B cell (primary cell): Measurements from ENCODE around the gene GRK1. TPM values are rescaled to one million over a fixed set of nuclear protein-coding genes. Genes with fewer than 3 reads are reported as not detected.
A peak's percentile ranks its signal among the peaks of the same experiment; 100 is the strongest.

Experiments
- ATAC-seq: fragments of 200-7000 bp; cut with Tn5 transposase; one replicate; pipeline ENCODE4 v1.10.0; 2021; ENCODE audit warnings: low read depth, mild to moderate bottlenecking, moderate number of reproducible peaks, moderate library complexity
- CTCF ChIA-PET: fragments of 350-600 bp; sonication (Branson Sonifier 250); formaldehyde crosslinking; loops from one replicate; lab custom pipeline; 2021; ENCODE audit warnings: antibody characterized with exemption, inconsistent platforms; lab: Charles Lee
- POLR2A ChIA-PET: fragments of 350-600 bp; sonication (Branson Sonifier 250); formaldehyde crosslinking; loops from one replicate; lab custom pipeline; 2021; ENCODE audit warnings: antibody characterized with exemption; lab: Charles Lee
- DNase-seq: peaks from one replicate; pipeline ENCODE4 v3.0.0; 2013
- H2AFZ ChIP-seq: 2 replicates; pipeline ENCODE4 v1.6.1; 2012; ENCODE audit warnings: mild to moderate bottlenecking, low read depth, low read length; ENCODE audit not compliant: insufficient read depth, poor library complexity, severe bottlenecking
- H3K27ac ChIP-seq, 2 donors: 1 replicate in 1 of 2; 2 replicates in 1 of 2; pipeline ENCODE4 v1.5.1; 2012 to 2013; ENCODE audit warnings: low read length in 2 of 2, mild to moderate bottlenecking in 2 of 2, moderate library complexity in 1 of 2
- H3K27me3 ChIP-seq, 4 experiments: fragments of 200-600 bp in 1 of 4; sonication (generic) in 1 of 4; replicated peaks in 1 of 4; 1 replicate in 2 of 4; 2 replicates in 2 of 4; pipeline versions ENCODE4 v1.6.1 to v1.7.0; 2013 to 2016; ENCODE audit warnings: low read length in 3 of 4, mild to moderate bottlenecking in 2 of 4, mixed read lengths in 1 of 4, moderate library complexity in 1 of 4; ENCODE audit not compliant: insufficient read depth in 4 of 4, control insufficient read depth in 3 of 4; ENCODE audit errors: control extremely low read depth in 1 of 4
- H3K36me3 ChIP-seq, 2 experiments: replicated peaks in 1 of 2; 1 replicate in 1 of 2; 2 replicates in 1 of 2; pipeline versions ENCODE4 v1.6.1 to v1.7.1; 2013; ENCODE audit warnings: low read length in 1 of 2; ENCODE audit not compliant: insufficient read depth in 2 of 2, control insufficient read depth in 1 of 2; ENCODE audit errors: control extremely low read depth in 1 of 2, extremely low read depth in 1 of 2
- H3K4me1 ChIP-seq, 2 donors: fragments of 200-600 bp in 1 of 2; sonication (generic) in 1 of 2; 1 replicate in 1 of 2; 2 replicates in 1 of 2; pipeline versions ENCODE4 v1.5.1 to v1.6.1; 2013 to 2017; ENCODE audit warnings: low read length in 2 of 2; ENCODE audit not compliant: control insufficient read depth in 2 of 2, insufficient read depth in 2 of 2
- H3K4me2 ChIP-seq: replicated peaks from 2 replicates; pipeline ENCODE3; 2012; ENCODE audit warnings: mild to moderate bottlenecking, low read depth, low read length; ENCODE audit not compliant: poor library complexity, severe bottlenecking
- H3K4me3 ChIP-seq, 5 experiments: fragments of 200-600 bp in 1 of 5; sonication (generic) in 1 of 5; 1 replicate in 3 of 5; 2 replicates in 2 of 5; pipeline versions ENCODE4 v1.5.1 to v1.7.0; 2011 to 2016; ENCODE audit warnings: low read length in 4 of 5, mild to moderate bottlenecking in 4 of 5, low read depth in 2 of 5, control low read depth in 1 of 5, moderate library complexity in 1 of 5; ENCODE audit not compliant: insufficient read depth in 1 of 5; ENCODE audit errors: control extremely low read depth in 1 of 5, extremely low read depth in 1 of 5
- H3K79me2 ChIP-seq: fragments of 200-600 bp; sonication (generic); one replicate; pipeline ENCODE4 v1.6.0; 2016; ENCODE audit warnings: low read length; ENCODE audit not compliant: control insufficient read depth, insufficient read depth
- H3K9ac ChIP-seq: fragments of 200-600 bp; sonication (generic); 2 replicates; pipeline ENCODE4 v1.6.1; 2017; ENCODE audit warnings: mild to moderate bottlenecking, low read length, moderate library complexity
- H3K9me3 ChIP-seq, 3 donors: one replicate each; pipeline versions ENCODE4 v1.6.1 to v1.7.1; 2013; ENCODE audit warnings: low read length in 2 of 3; ENCODE audit not compliant: control insufficient read depth in 2 of 3, insufficient read depth in 1 of 3; ENCODE audit errors: control extremely low read depth in 1 of 3
- H4K20me1 ChIP-seq: 2 replicates; pipeline ENCODE4 v1.6.0; 2012; ENCODE audit warnings: mild to moderate bottlenecking, low read length; ENCODE audit not compliant: insufficient read depth, control insufficient read depth, poor library complexity, severe bottlenecking
- H3K27ac Mint-ChIP-seq: one replicate; pipeline ENCODE4 v1.8.0; 2021; ENCODE audit warnings: mixed read lengths
- H3K27me3 Mint-ChIP-seq: one replicate; pipeline ENCODE4 v1.8.0; 2021; ENCODE audit warnings: mixed read lengths
- H3K4me1 Mint-ChIP-seq: one replicate; pipeline ENCODE4 v1.8.0; 2021; ENCODE audit warnings: mixed read lengths
- H3K4me3 Mint-ChIP-seq: one replicate; pipeline ENCODE4 v1.8.0; 2021; ENCODE audit warnings: mixed read lengths
- H3K9me3 Mint-ChIP-seq: one replicate; pipeline ENCODE4 v1.8.0; 2022; ENCODE audit warnings: mixed read lengths; ENCODE audit not compliant: insufficient read depth
- EZH2 ChIP-seq: IDR thresholded peaks from 2 replicates; pipeline ENCODE4 v1.6.1; 2012; ENCODE audit warnings: borderline replicate concordance, low read depth, mild to moderate bottlenecking, moderate library complexity, low read length; ENCODE audit not compliant: insufficient read depth, poor library complexity, severe bottlenecking
- WGBS: methylation state at CpG from one replicate; pipeline ENCODE4 v1.1.5; 2013; ENCODE audit warnings: missing lambda C conversion rate; ENCODE audit not compliant: insufficient coverage; 5-methylcytosine and 5-hydroxymethylcytosine counted together
- intact Hi-C: fragments of 100-400 bp; cut with micrococcal nuclease; formaldehyde crosslinking; loops from one replicate; pipeline ENCODE4 v1.10.0; 2022
- polyA plus RNA-seq: library from polyadenylated mRNA; depleted of rRNA; stranded (reverse); fragments of >200 nt; gene quantifications from 2 replicates; pipeline ENCODE4 v1.2.3, GENCODE V29; 2012
- total RNA-seq, 2 donors: library from RNA; stranded (reverse); fragments of 120-200 nt in 1 of 2; gene quantifications; 1 replicate in 1 of 2; 2 replicates in 1 of 2; pipeline versions ENCODE4 v1.2.3 to v1.2.4, GENCODE V29; 2013 to 2022
- TF ChIP-seq, protein P1 (sequence below): fragments of 200-600 bp; IDR thresholded peaks from one replicate; pipeline ENCODE4 v1.8.0; 2022; ENCODE audit warnings: antibody characterized with exemption, mild to moderate bottlenecking

The GRK1 gene
- total and polyA plus RNA-seq, 2 donors (not counting 1 experiment from before 2014, with no cell fraction given): not detected

DNA sequence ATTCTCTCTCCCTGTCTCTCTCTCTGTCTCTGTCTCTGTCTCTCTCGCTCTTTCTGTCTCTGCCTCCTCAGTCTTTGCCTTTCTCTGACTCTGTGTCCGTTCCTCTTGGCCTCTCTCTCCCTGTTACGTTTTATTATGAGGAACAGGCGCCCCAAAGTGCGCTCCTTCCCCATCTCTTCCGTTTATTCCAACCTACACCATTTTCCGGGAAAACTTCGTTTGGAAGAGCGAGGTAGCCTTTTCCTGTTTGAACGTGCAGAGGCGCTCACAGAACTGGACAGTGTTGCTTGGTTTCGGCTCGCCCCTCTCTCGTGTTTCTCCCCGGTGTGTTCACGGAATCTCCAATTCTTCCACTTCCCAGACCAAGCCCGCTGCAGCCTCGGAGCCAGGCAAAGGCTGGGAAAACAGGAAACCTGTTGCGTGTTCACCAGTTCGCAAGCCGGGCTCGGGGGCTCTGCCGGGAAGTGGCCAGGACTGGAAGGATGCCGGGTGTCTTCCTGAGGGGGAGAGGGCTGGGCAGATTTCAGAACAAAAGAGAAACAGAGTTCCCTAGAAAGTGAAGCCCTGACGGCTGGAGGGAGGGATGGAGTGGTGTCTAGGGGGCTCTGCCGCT, 92.6 kb downstream of the GRK1 start:
- CTCF ChIA-PET: interaction anchor here (0.7 to 2.2 kb wide), 2 partner anchors 17 to 294 kb away, joined by 3 to 6 read pairs; no protein-coding TSS in a partner anchor
- Mint-ChIP-seq H3K27ac (peak overlapping the region; percentile 75), H3K4me3 (peak overlapping the region; percentile 88), H3K4me1 (peaks cover 20% of the 10 kb centered on the region), H3K27me3 (peaks cover 36% of the 10 kb centered on the region), H3K9me3 (no peaks in the 10 kb centered on the region)
- POLR2A ChIA-PET: interaction anchor here (0.5 to 1.1 kb wide), 2 partner anchors 18 to 55 kb away, joined by 3 read pairs; no protein-coding TSS in a partner anchor
- peaks cover 0 to 15% (median 0%) of the 10 kb centered on the region in 3 donors for H3K9me3 ChIP-seq
- H3K4me2 ChIP-seq: peak overlapping the region; percentile 99
- WGBS: 2% methylated on average over 19 of the region's 26 CpGs
- no peak overlapping the region for H3K27ac ChIP-seq
- no peaks in the 10 kb centered on the region for H3K36me3 ChIP-seq
- DNase-seq (no peak), ATAC-seq (no peak)
- peaks cover 0 to 31% (median 18%) of the 10 kb centered on the region in 4 experiments for H3K27me3 ChIP-seq
- H2AFZ ChIP-seq: peak overlapping the region; percentile 97
- H3K9ac ChIP-seq: peak overlapping the region; percentile 86
- TF ChIP-seq EZH2: no peak
- TF ChIP-seq, protein P1, sequence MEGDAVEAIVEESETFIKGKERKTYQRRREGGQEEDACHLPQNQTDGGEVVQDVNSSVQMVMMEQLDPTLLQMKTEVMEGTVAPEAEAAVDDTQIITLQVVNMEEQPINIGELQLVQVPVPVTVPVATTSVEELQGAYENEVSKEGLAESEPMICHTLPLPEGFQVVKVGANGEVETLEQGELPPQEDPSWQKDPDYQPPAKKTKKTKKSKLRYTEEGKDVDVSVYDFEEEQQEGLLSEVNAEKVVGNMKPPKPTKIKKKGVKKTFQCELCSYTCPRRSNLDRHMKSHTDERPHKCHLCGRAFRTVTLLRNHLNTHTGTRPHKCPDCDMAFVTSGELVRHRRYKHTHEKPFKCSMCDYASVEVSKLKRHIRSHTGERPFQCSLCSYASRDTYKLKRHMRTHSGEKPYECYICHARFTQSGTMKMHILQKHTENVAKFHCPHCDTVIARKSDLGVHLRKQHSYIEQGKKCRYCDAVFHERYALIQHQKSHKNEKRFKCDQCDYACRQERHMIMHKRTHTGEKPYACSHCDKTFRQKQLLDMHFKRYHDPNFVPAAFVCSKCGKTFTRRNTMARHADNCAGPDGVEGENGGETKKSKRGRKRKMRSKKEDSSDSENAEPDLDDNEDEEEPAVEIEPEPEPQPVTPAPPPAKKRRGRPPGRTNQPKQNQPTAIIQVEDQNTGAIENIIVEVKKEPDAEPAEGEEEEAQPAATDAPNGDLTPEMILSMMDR: no peak
- intact Hi-C loops: loop anchor here (2.0 kb wide), 1 partner anchor 55 kb away; no protein-coding TSS in a partner anchor
- peak overlapping the region; percentile 34 to 90 (median 76) for H3K4me3 ChIP-seq
- H3K79me2 ChIP-seq: no peaks in the 10 kb centered on the region
- H3K4me1 ChIP-seq: peaks cover 13 to 16% of the 10 kb centered on the region in 2 donors
- no peaks in the 10 kb centered on the region for H4K20me1 ChIP-seq

DNA sequence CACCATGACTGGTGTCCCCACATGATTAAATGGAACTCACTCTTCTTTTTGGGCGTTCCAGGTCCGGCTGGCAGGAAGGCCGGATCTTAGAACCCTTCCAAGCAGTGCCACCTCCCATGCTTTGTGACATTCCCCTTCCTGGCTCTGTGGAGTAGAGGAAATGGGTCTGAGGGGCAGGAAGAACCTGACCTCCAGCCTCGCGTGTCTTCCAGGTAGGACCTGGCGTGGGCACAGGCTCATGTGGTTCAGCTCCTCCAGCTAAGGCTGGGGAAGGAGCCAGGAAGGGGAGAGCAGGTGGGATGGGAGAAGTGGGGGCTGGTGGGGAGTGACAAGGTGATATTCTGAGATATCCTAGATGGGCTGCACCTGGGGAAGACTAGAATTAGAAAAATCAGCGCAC, 94.1 kb downstream of the GRK1 start:
- no peak overlapping the region for H3K4me2 ChIP-seq
- no peak overlapping the region for H2AFZ ChIP-seq
- TF ChIP-seq, protein P1: no peak
- TF ChIP-seq EZH2: no peak
- no peak overlapping the region for H3K9ac ChIP-seq
- H4K20me1 ChIP-seq: no peaks in the 10 kb centered on the region
- no peak overlapping the region for H3K27ac ChIP-seq
- H3K27me3 ChIP-seq: peaks cover 0 to 35% (median 21%) of the 10 kb centered on the region in 4 experiments
- H3K27ac Mint-ChIP-seq: no peak overlapping the region
- ChIA-PET CTCF (no interaction called here), POLR2A (no interaction called here)
- intact Hi-C loops: no loop called here
- ATAC-seq: no peak
- H3K9me3 ChIP-seq: peaks cover 0 to 15% (median 0%) of the 10 kb centered on the region in 3 donors
- DNase-seq: no peak
- no peak overlapping the region for H3K4me3 Mint-ChIP-seq
- peaks cover 13 to 16% of the 10 kb centered on the region in 2 donors for H3K4me1 ChIP-seq
- H3K79me2 ChIP-seq: no peaks in the 10 kb centered on the region
- no peaks in the 10 kb centered on the region for H3K36me3 ChIP-seq
- 83% methylated on average over 3 of the region's 7 CpGs for WGBS
- H3K4me3 ChIP-seq: no peak overlapping the region
- no peaks in the 10 kb centered on the region for H3K9me3 Mint-ChIP-seq
- peaks cover 20% of the 10 kb centered on the region for H3K4me1 Mint-ChIP-seq
- peaks cover 36% of the 10 kb centered on the region for H3K27me3 Mint-ChIP-seq
